IMR-90 (cell line): ENCODE results near the gene RBMS3. TPM values are rescaled to one million over a fixed set of nuclear protein-coding genes. Genes with fewer than 3 reads are reported as not detected.

Experiments used
- ATAC-seq: fragments of 200-7000 bp; cut with Tn5 transposase; 2 replicates; pipeline ENCODE4 v1.9.1; 2020; ENCODE audit warnings: low read depth, mild to moderate bottlenecking, moderate library complexity
- BruUV-seq: library from RNA; stranded (reverse); fragments of 400-500 nt; replicated peaks from 2 replicates; lab custom pipeline; 2021; lab: Mats Ljungman, UMichigan
- CTCF ChIA-PET: fragments of 300-600 bp; formaldehyde crosslinking; extraction: SDS; loops from one replicate; lab custom pipeline; 2021; ENCODE audit warnings: antibody characterized with exemption; lab: Yijun Ruan, JAX
- POLR2A ChIA-PET: fragments of 300-600 bp; sonication (Branson Sonifier 250); formaldehyde crosslinking; loops from one replicate; lab custom pipeline; 2022; ENCODE audit warnings: antibody characterized with exemption; ENCODE audit not compliant: unreplicated experiment; lab: Charles Lee
- DNase-seq: peaks from one replicate; pipeline ENCODE4 v3.0.0; 2013
- H2AFZ ChIP-seq: replicated peaks from 2 replicates; pipeline ENCODE3; 2013; ENCODE audit warnings: low read length, mild to moderate bottlenecking; ENCODE audit not compliant: poor library complexity
- H2AK5ac ChIP-seq: 2 replicates; pipeline ENCODE4 v1.6.1; 2013; ENCODE audit warnings: low read depth, low read length, inconsistent platforms
- H2AK9ac ChIP-seq: replicated peaks from 2 replicates; pipeline ENCODE3; 2013; ENCODE audit warnings: mild to moderate bottlenecking, low read depth, low read length, moderate library complexity; ENCODE audit not compliant: poor library complexity
- H2BK120ac ChIP-seq: 2 replicates; pipeline ENCODE4 v1.6.1; 2013; ENCODE audit warnings: low read depth, low read length, inconsistent platforms
- H2BK15ac ChIP-seq: 3 replicates; pipeline ENCODE4 v1.6.1; 2013; ENCODE audit warnings: low read depth, low read length, inconsistent platforms
- H2BK20ac ChIP-seq: 2 replicates; pipeline ENCODE4 v1.6.1; 2013; ENCODE audit warnings: low read depth, mild to moderate bottlenecking, inconsistent platforms, low read length, moderate library complexity
- H2BK5ac ChIP-seq: 2 replicates; pipeline ENCODE4 v1.6.1; 2013; ENCODE audit warnings: mild to moderate bottlenecking, low read depth, low read length, inconsistent platforms; ENCODE audit not compliant: poor library complexity, severe bottlenecking
- H3K14ac ChIP-seq: replicated peaks from 2 replicates; pipeline ENCODE4 v1.6.1; 2013; ENCODE audit warnings: low read depth, low read length, inconsistent platforms
- H3K18ac ChIP-seq: 2 replicates; pipeline ENCODE4 v1.6.1; 2013; ENCODE audit warnings: low read depth, low read length, control low read depth
- H3K23ac ChIP-seq: 2 replicates; pipeline ENCODE4 v1.6.1; 2013; ENCODE audit warnings: low read depth, low read length, inconsistent platforms
- H3K27ac ChIP-seq: 2 replicates; pipeline ENCODE4 v1.5.1; 2013; ENCODE audit warnings: mild to moderate bottlenecking, control low read depth, low read length; ENCODE audit not compliant: insufficient read depth
- H3K27me3 ChIP-seq: 2 replicates; pipeline ENCODE4 v1.6.1; 2013; ENCODE audit warnings: low read length; ENCODE audit not compliant: control insufficient read depth, insufficient read depth
- H3K36me3 ChIP-seq: 2 replicates; pipeline ENCODE4 v1.6.1; 2013; ENCODE audit warnings: low read length, mixed read lengths; ENCODE audit not compliant: control insufficient read depth, insufficient read depth
- H3K4ac ChIP-seq: 2 replicates; pipeline ENCODE4 v1.6.1; 2013; ENCODE audit warnings: low read depth, low read length, inconsistent platforms
- H3K4me1 ChIP-seq: 2 replicates; pipeline ENCODE4 v1.6.1; 2013; ENCODE audit warnings: low read length, mixed read lengths; ENCODE audit not compliant: control insufficient read depth, insufficient read depth
- H3K4me2 ChIP-seq: 2 replicates; pipeline ENCODE4 v1.6.1; 2013; ENCODE audit warnings: low read depth, mild to moderate bottlenecking, control low read depth, low read length, moderate library complexity
- H3K4me3 ChIP-seq: 2 replicates; pipeline ENCODE4 v1.5.1; 2013; ENCODE audit warnings: low read depth, mild to moderate bottlenecking, control low read depth, low read length, moderate library complexity; ENCODE audit not compliant: insufficient read depth
- H3K56ac ChIP-seq: 2 replicates; pipeline ENCODE4 v1.6.1; 2013; ENCODE audit warnings: low read length, inconsistent platforms; ENCODE audit not compliant: insufficient read depth; ENCODE audit errors: extremely low read depth
- H3K79me1 ChIP-seq, 2 experiments: 2 replicates each; pipeline ENCODE4 v1.6.1; 2013; ENCODE audit warnings: low read length in 2 of 2, inconsistent platforms in 1 of 2, low read depth in 1 of 2
- H3K9ac ChIP-seq: 2 replicates; pipeline ENCODE4 v1.6.1; 2013; ENCODE audit warnings: low read depth, low read length, control low read depth
- H3K9me1 ChIP-seq: 2 replicates; pipeline ENCODE4 v1.6.1; 2013; ENCODE audit warnings: low read length, inconsistent platforms; ENCODE audit not compliant: insufficient read depth
- H3K9me3 ChIP-seq: 2 replicates; pipeline ENCODE4 v1.6.1; 2013; ENCODE audit warnings: low read length; ENCODE audit not compliant: control insufficient read depth, insufficient read depth
- H4K20me1 ChIP-seq: 2 replicates; pipeline ENCODE4 v1.6.1; 2013; ENCODE audit warnings: low read length, inconsistent platforms; ENCODE audit not compliant: insufficient read depth
- H4K5ac ChIP-seq: 2 replicates; pipeline ENCODE4 v1.6.1; 2013; ENCODE audit warnings: mild to moderate bottlenecking, low read depth, low read length, control low read depth
- H4K8ac ChIP-seq, 2 experiments: 2 replicates each; pipeline ENCODE4 v1.6.1; 2013; ENCODE audit warnings: low read depth in 2 of 2, low read length in 2 of 2, control low read depth in 1 of 2, inconsistent platforms in 1 of 2
- H4K91ac ChIP-seq: 2 replicates; pipeline ENCODE4 v1.6.1; 2013; ENCODE audit warnings: low read depth, low read length, inconsistent platforms; ENCODE audit not compliant: insufficient read depth
- CHD1 ChIP-seq: IDR thresholded peaks from 2 replicates; pipeline ENCODE4 v1.6.1; 2012; ENCODE audit warnings: low read depth, low read length, improper control_type of control experiment
- FOS ChIP-seq: fragments of 150-350 bp; IDR thresholded peaks from 2 replicates; pipeline ENCODE4 v1.6.1; 2016; ENCODE audit warnings: low read depth, low read length
- MXI1 ChIP-seq: IDR thresholded peaks from 2 replicates; pipeline ENCODE4 v1.6.1; 2012; ENCODE audit warnings: low read depth, mild to moderate bottlenecking, low read length, moderate library complexity, borderline replicate concordance
- RAD21 ChIP-seq: IDR thresholded peaks from 2 replicates; pipeline ENCODE4 v1.6.1; 2012; ENCODE audit warnings: low read length, improper control_type of control experiment
- RFX5 ChIP-seq: IDR thresholded peaks from 2 replicates; pipeline ENCODE4 v1.8.0; 2012; ENCODE audit warnings: low read depth, mild to moderate bottlenecking, low read length, moderate library complexity
- SMC3 ChIP-seq: fragments of 150-350 bp; IDR thresholded peaks from 2 replicates; pipeline ENCODE4 v1.6.1; 2016; ENCODE audit warnings: low read depth, mild to moderate bottlenecking, antibody characterized with exemption, low read length, moderate library complexity
- dilution Hi-C: fragments of 300-500 bp; cut with HindIII; formaldehyde crosslinking; loops from one replicate; pipeline ENCODE4 v1.14.3; 2018; ENCODE audit warnings: low sequenced_read_pairs; ENCODE audit not compliant: unreplicated experiment
- in situ Hi-C: fragments of 300-500 bp; cut with MboI; formaldehyde crosslinking; loops from 3 replicates; pipeline ENCODE4 v1.14.3; 2019; ENCODE audit warnings: low sequenced_read_pairs, inconsistent platforms, mixed read lengths
- intact Hi-C: fragments of 100-400 bp; cut with micrococcal nuclease; formaldehyde crosslinking; loops from 2 replicates; pipeline ENCODE4 v1.10.0; 2022
- polyA plus RNA-seq, 3 experiments: library from polyadenylated mRNA; depleted of rRNA; stranded (reverse); fragments of >200 nt; gene quantifications; 2 replicates each; pipeline ENCODE4 v1.2.3, GENCODE V29; 2012; ENCODE audit warnings: low replicate concordance in 1 of 3
- total RNA-seq: library from RNA; depleted of rRNA; stranded (reverse); fragments of >200 nt; gene quantifications from 2 replicates; pipeline ENCODE4 v1.2.3, GENCODE V29; 2012
- TF ChIP-seq, protein P1 (sequence below): fragments of 150-350 bp; IDR thresholded peaks from 2 replicates; pipeline ENCODE4 v1.6.1; 2016; ENCODE audit warnings: low read depth, mild to moderate bottlenecking, low read length, moderate library complexity, borderline replicate concordance

RBMS3 gene
- total and polyA plus RNA-seq, 2 of the 4 experiments (the other 2 are of a cell fraction): 15.2 to 127 TPM

DNA sequence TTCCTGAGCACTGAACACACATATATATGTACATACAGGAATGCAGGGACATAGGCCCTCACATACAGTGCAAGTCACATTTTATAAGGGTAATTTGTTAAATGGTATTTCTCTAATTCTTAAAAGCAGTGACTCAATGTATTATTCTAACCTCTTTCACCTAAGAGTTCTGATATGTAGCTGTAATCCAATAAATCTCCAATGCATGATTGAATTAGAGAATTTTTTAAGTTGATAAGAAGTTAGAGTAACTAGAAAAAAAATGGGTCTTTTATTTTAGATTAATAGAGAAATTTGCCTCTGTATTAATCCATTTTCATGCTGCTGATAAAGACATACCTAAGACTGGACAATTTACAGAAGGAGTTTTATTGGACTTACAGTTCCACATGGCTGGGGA is 98.2 kb downstream of the RBMS3 start:
- Histone ChIP-seq H2BK120ac (no peak overlapping the region), H3K23ac (no peak overlapping the region), H3K4ac (no peak overlapping the region), H4K5ac (no peak overlapping the region), H3K27ac (no peak overlapping the region), H2AFZ (no peak overlapping the region), H4K91ac (no peak overlapping the region), H2BK15ac (no peak overlapping the region), H3K18ac (no peak overlapping the region), H2AK9ac (no peak overlapping the region), H3K27me3 (no peaks in the 10 kb centered on the region), H3K14ac (no peak overlapping the region), H3K9me1 (0 out of 2 replicates have a peak, but pooled peaks cover 3% of the 10 kb centered on the region), H3K9ac (no peak overlapping the region), H4K20me1 (no peaks in the 10 kb centered on the region), H3K9me3 (no peaks in the 10 kb centered on the region), H3K36me3 (peaks cover 1% of the 10 kb centered on the region; the same call in 1 of the 2 replicates), H3K79me1 (peaks cover 41 to 47% of the 10 kb centered on the region in 2 experiments), H3K4me2 (no peak overlapping the region), H3K4me3 (no peak overlapping the region), H2BK5ac (no peak overlapping the region), H4K8ac (no peak overlapping the region), H3K56ac (no peak overlapping the region), H2BK20ac (no peak overlapping the region), H3K4me1 (peaks cover 3% of the 10 kb centered on the region; the same call in 1 of the 2 replicates), H2AK5ac (no peak overlapping the region)
- TF ChIP-seq RFX5 (no peak), CHD1 (no peak), MXI1 (no peak), SMC3 (no peak), FOS (no peak), RAD21 (no peak)
- TF ChIP-seq, protein P1, sequence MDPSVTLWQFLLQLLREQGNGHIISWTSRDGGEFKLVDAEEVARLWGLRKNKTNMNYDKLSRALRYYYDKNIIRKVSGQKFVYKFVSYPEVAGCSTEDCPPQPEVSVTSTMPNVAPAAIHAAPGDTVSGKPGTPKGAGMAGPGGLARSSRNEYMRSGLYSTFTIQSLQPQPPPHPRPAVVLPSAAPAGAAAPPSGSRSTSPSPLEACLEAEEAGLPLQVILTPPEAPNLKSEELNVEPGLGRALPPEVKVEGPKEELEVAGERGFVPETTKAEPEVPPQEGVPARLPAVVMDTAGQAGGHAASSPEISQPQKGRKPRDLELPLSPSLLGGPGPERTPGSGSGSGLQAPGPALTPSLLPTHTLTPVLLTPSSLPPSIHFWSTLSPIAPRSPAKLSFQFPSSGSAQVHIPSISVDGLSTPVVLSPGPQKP: no peak
- in situ Hi-C loops (no loop called here), intact Hi-C loops (no loop called here), dilution Hi-C loops (no loop called here)
- ChIA-PET POLR2A (no interaction called here), CTCF (interaction anchor here (0.6 kb wide), 1 partner anchor 526 kb away, joined by 3 read pairs; no protein-coding TSS in a partner anchor)
- DNase-seq: no peak
- BruUV-seq: no TSS peak
- no peak for ATAC-seq
